HT1080 (cell line): ENCODE data around the gene PIK3R1. TPM values are rescaled to one million over a fixed set of nuclear protein-coding genes. Genes with fewer than 3 reads are reported as not detected.

Experiments
- DNase-seq: peaks from one replicate; pipeline ENCODE4 v3.0.0-alpha.2; 2015; ENCODE audit warnings: low read depth
- total RNA-seq: library from RNA; depleted of rRNA; stranded (reverse); fragments of >200 nt; shearing (Covaris generic); gene quantifications from 2 replicates; pipeline ENCODE4 v1.2.3, GENCODE V29; 2014

The PIK3R1 gene
- total RNA-seq, 1 experiment from 2014 or later = 14.0 TPM

- peak; percentile 15 for DNase-seq
Observed at GRCh38 chr5:68251386-68251785, 35.8 kb downstream of the PIK3R1 start.

GRCh38 chr5:68251804-68252522, 36.4 kb downstream of the PIK3R1 start:
- DNase-seq = no peak

DNA sequence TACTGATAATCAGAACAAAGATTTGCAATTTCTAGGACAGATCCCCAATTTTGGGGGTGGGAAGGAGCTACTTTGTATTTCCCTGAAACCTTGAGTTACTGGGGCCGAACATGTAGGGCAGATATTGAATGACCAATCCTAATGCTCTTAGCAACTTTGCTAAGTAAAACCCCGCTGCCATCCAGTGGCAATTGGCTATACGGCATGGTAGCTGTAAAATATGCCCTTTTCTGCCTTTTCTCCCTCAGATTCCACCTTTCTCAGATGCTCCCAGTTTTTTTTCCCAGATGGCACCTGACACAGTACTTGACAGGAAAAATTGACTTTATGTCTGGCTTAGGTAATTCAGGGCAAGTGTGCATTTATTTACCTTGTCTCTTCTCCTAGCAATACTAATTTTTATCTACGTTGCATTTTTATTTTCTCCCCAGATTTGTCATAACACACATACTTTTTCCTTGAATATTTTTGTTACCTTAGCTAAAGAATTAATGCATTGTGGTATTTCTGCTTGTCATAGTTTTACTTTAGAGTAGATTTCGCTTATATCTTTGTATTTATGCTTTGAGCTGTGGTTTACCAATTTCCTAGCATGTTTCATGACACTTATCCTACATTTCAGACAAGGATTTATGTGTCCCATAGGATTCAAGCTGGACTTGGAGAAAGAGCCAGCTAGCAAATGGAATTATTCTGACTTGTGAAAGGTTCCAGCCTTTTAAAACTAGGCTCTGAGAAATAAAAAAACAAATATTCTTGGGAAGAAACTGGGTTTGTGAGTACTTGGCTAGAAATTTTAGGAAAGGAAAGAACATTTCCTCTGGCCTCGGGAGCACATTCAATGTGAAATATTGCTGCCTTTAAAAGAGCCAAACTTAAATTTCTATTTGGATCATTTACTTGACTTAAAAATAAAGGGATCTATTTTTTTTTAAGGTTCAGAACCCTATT, 37.4 kb downstream of the PIK3R1 start:
- DNase-seq = peak; percentile 44

DNA sequence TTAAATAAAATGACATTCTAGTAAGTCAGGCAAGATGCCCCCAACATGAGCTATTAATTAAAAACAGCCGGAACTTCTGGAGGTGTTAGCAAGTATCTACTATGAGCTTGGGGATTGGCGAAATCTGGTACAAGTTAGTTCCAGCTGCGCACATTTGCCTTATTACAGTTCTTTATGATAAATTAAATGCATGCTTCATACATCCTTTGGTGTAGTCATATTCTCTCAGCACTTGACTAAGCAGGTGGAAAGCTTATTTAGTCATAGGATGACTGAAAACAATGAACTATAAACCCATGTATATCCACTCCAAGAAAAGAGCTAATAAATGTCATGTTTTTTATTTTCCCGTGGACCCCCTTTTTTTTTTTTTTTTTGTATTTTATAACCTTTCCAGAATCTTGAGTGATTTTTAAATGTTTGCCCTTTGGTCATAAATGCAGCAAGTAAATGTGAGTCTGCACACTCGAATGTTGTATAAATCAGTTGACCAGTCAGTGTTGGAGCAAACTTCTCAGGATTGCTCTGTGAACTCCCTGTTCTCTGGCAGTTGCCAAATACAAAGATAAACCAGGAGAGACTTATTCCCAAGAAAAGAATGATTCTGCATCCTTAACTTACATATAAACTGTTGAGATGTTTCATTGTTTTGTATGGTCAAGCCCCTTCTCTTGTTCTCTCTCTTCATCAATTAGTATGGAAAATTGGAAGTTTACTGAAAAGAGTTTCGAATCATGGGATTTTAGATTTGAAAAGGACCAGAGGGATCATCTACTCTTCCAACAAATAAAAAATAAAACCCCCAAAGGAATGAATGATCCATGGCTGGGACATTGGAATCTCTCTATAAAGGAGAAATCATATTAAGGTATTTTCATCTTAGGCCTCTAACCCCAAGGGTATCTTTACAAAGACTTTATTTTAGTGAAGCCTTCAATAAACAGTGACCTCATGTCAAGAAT, 38.3 kb downstream of the PIK3R1 start:
- DNase-seq = no peak

DNA sequence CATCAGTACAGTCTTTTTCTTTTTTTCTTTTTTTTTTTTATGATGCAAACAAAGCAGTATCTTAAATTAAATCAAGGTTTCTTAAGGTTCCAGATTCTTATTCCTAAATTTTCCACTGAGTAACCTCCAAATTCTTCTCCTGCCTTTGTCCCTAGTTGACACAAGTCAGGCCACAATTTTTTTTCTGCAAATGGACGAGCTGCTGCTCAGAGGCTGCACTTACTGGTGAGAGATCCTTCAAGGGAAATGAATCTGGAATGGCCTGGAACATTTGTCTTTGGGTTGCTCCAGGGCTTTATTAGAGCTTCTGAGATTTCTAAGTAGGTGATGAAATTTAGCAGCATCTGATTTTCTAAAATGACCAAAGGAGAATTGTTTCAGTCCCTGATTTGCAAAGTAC, 39.3 kb downstream of the PIK3R1 start:
- DNase-seq = no peak

DNA sequence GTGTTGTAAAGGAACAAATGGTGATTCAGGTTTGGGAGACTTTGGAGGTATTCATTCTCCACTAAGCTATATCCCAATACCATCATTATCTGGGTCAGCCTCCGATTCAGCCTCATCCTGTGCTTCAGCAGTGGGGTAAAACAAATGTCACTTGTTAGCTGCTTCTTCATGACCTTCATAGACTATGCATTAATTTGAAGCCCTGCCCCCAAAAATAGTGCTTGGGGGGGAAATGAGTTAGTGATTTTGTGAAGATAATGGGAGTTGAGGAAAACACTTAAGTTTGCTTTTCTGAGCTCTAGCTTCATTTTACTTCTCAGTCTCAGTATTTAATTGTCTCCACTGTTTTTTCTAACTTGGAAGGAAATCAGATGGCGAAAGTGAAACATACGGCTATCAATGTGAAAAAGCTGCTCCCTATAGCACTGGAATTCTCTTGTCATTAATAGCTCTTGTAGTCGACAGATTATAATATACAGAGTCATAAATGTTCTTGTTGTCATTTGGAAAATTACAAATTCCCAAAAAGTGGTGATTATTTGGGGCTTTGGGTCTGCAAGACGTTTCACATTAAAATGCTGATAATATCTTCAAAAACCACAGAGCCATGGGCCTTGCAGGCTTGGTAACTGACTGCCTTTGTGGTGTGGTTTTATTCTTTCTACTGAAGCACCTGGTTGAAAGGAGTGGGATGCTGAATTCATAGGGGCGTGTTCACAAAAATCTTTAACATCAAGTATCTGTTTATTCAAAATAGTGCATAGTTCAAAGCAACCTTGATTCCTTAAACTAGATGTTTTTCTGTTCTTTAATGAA, 40.0 kb downstream of the PIK3R1 start:
- DNase-seq = no peak

GRCh38 chr5:68257210-68257609, 41.7 kb downstream of the PIK3R1 start:
- no peak for DNase-seq

DNA sequence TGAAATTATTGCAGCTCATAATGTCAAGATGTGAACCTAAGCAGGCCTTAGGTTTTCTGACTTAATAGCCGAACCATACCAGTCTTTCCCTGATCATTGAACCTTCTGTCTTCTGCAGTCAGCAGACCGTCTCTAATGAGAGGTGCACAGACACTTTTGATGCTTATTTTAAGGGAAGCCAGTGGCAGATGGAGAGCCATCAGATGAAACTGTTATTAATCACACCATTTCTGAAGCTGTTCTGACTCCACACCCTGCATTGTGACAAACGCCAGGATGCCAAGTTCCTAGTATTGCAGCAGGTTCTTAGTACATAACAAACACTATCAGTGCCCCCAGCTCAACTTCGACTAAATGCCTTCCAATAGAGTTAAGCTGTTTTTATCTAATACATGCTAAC, 43.0 kb downstream of the PIK3R1 start:
- DNase-seq = no peak

DNA sequence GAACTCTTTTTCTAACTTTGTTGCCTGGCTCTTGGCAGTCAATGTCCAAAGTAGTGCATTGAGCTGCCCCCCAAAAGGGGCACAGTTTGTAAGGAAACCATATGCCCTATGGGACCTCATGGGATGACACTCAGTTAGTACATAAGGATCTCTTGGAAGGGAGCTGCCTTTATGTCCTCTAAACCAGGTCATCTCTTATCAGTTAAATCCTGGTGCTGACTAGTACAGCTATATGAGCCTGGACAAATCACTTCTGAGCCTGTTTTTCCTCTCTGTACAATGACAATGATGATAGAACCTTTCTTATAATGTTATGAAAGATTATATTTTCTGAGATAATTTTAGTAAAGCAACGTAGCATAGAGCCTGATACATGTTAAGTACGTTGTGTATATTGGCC, 44.1 kb downstream of the PIK3R1 start:
- no peak for DNase-seq

GRCh38 chr5:68260467-68260866, 44.9 kb downstream of the PIK3R1 start:
- DNase-seq = no peak

- no peak for DNase-seq
Observed at GRCh38 chr5:68261169-68261568, 45.6 kb downstream of the PIK3R1 start.

DNA sequence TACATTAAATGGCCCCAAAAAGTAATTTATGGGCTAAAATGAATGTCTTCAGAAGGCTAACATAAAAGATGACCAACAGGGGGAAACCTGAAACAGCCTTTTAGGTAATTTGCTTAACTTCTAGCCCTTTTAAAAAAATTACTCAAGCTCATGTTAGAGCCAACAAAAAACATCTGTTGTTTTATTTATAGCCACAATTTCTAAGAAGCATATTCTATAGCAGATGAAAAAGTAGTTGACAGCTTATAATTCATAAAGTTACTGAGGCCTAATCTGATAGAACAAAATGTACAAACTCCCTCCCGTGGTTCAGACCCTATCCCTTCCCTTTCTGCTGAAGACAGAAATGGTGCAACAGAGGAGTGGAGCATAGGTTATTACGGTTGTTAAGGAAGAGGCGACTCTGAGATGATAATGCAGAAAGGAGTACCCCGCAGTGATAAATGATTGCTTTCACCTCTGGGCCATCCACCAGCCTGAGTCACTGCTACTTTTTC, 46.1 kb downstream of the PIK3R1 start:
- DNase-seq = no peak

- DNase-seq = no peak
Observed at GRCh38 chr5:68264024-68264956, 48.7 kb downstream of the PIK3R1 start.

- no peak for DNase-seq
Observed at GRCh38 chr5:68265347-68265746, 49.8 kb downstream of the PIK3R1 start.

- DNase-seq = no peak
Observed at GRCh38 chr5:68265822-68266395, 50.4 kb downstream of the PIK3R1 start.

DNA sequence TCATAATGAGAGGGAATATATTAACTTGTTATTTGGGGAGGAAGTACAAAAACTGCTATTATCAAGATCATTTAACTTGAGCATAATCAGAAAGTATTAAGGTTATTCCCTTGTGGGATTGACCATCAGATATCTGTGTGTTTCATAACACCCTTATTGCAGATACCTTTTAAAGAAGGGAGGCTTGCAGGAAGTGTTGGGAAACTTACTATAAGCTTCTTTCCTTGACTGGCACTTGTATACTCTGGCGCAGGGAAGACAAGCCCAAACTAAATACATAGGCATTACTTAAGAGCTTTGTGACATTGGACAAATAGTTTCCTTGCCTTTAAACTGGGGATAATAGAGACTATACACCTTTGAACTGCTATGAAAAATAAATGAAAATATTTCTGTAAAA, 50.9 kb downstream of the PIK3R1 start:
- no peak for DNase-seq

DNA sequence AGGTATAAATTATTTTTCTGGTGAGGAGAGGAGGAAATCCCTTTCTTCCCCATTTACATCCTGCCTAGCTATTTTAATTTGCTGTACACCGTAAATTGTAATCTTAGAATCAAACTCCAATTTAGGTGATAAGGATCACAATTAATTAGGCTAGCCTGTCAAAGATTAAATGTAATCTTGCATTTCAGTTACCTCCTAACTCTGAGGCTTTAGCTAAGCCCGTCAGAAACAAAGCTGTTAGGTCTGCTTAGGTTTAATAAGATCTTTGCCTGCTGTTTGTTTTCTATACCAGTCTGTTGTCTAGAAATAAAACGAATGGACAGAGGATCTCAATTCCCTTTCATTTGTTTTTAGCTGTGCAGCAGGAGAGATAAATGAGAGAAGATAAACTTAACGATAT, 51.5 kb downstream of the PIK3R1 start:
- DNase-seq = no peak

DNA sequence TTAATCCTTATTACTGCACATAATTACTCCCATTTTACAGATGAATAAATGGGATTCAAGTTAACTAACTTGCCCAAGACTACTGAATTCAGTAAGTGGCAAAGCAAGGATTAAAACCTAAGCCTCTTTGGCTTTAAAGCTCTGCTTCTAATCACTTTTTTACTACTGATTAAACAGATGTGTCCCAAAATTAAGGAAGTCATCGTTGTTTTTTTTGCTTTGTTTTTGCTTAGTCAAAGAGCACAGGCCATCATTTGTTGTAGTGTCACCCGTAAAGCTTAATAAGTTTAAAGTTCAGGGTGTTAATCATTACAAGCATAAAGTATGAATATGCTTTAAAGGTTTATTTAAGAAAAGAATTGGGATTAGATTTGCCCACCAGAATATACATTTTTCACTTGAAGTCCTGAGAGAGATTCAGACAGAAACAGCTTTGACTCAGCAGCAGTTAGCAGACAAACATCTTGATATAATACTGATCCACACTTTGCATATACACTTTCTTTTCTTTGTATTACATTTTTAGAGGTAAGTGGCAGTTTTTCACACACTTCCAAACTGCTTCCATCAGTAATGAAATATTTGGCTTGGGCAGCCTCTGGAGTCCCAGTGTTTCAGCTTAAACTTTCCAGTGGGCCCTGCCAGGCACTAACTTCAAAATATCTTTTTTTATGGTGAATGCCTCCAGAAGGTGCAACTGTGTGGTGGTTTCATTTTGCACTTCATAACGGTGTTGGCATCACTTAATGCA, 52.7 kb downstream of the PIK3R1 start:
- DNase-seq = no peak
